ENCODE measurements around the gene HMGCS2. TPM values are rescaled to one million over a fixed set of nuclear protein-coding genes. Genes with fewer than 3 reads are reported as not detected.
"Not testable (repeated sequence)": the region's sequence is repeated elsewhere in the genome, so short reads cannot be mapped to it uniquely, and the experiment has no call there.

HMGCS2 gene
- total RNA-seq, 1 donor from 2014 or later, result 65.5 TPM

GRCh38 chr1:119713749-119714456 lies 54.8 kb downstream of the HMGCS2 start:
- intact Hi-C loops (cut with micrococcal nuclease), result no loop called here
- Histone ChIP-seq H3K36me3 (no peaks in the 10 kb centered on the region), H3K27me3 (ENCODE audit: low read depth) (peaks cover 48% of the 10 kb centered on the region), H3K9me3 (replicated peaks) (no peaks in the 10 kb centered on the region), H3K27ac (replicated peaks) (peak overlapping the region; percentile 72), H3K4me1 (peaks cover 22% of the 10 kb centered on the region), H3K4me3 (peak overlapping the region; percentile 24)
- no peak for TF ChIP-seq CTCF (IDR thresholded peaks at IDR 0.05; ENCODE audit: borderline replicate concordance)
- no peak for DNase-seq

- no peak for TF ChIP-seq CTCF (IDR thresholded peaks at IDR 0.05; ENCODE audit: borderline replicate concordance)
- intact Hi-C loops (cut with micrococcal nuclease), result no loop called here
- H3K9me3 ChIP-seq (replicated peaks), result no peaks in the 10 kb centered on the region
- peaks cover 48% of the 10 kb centered on the region for H3K27me3 ChIP-seq (ENCODE audit: low read depth)
- H3K4me3 ChIP-seq, result peak overlapping the region; percentile 71
- peaks cover 22% of the 10 kb centered on the region for H3K4me1 ChIP-seq
- H3K27ac ChIP-seq (replicated peaks), result peak overlapping the region; percentile 72
- no peak for DNase-seq
- H3K36me3 ChIP-seq, result no peaks in the 10 kb centered on the region
These were observed 55.5 kb downstream of the HMGCS2 start for GRCh38 chr1:119713039-119713748.

- intact Hi-C loops (cut with micrococcal nuclease), result no loop called here
- DNase-seq, result peak; percentile 78
These were observed 56.2 kb downstream of the HMGCS2 start for GRCh38 chr1:119712342-119713038.

GRCh38 chr1:119711804-119712341 lies 56.8 kb downstream of the HMGCS2 start, which contains the start of gene PHGDH:
TSS of gene PHGDH (plus strand) at chr1:119711934. CDS start at chr1:119712023, 89 bp downstream.
- Histone ChIP-seq H3K4me1 (peaks cover 22% of the 10 kb centered on the region), H3K9me3 (replicated peaks) (no peaks in the 10 kb centered on the region), H3K27me3 (ENCODE audit: low read depth) (peaks cover 48% of the 10 kb centered on the region), H3K27ac (replicated peaks) (peak within 1 kb of the TSS; percentile 72), H3K4me3 (peak within 1 kb of the TSS; percentile 71), H3K36me3 (no peaks in the 10 kb centered on the region)
- peak; percentile 62 for DNase-seq
- intact Hi-C loops (cut with micrococcal nuclease), result no loop called here
- TF ChIP-seq CTCF (IDR thresholded peaks at IDR 0.05; ENCODE audit: borderline replicate concordance), result no peak

More at GRCh38 chr1:119712342-119713038, 56.2 kb downstream of the HMGCS2 start:
- Histone ChIP-seq H3K9me3 (replicated peaks) (no peaks in the 10 kb centered on the region), H3K27ac (replicated peaks) (peak overlapping the region; percentile 72), H3K27me3 (ENCODE audit: low read depth) (peaks cover 48% of the 10 kb centered on the region), H3K4me3 (peak overlapping the region; percentile 71), H3K36me3 (no peaks in the 10 kb centered on the region), H3K4me1 (peaks cover 22% of the 10 kb centered on the region)
- no peak for TF ChIP-seq CTCF (IDR thresholded peaks at IDR 0.05; ENCODE audit: borderline replicate concordance)

- H3K27ac ChIP-seq (replicated peaks); intact Hi-C loops (cut with micrococcal nuclease): not testable (repeated sequence)
- H3K27me3 ChIP-seq (ENCODE audit: low read depth), result peaks cover 48% of the 10 kb centered on the region
These were observed 57.3 kb downstream of the HMGCS2 start for GRCh38 chr1:119711356-119711803.

GRCh38 chr1:119706599-119706998 lies 62.1 kb downstream of the HMGCS2 start:
- intact Hi-C loops (cut with micrococcal nuclease); H3K4me3 ChIP-seq: not testable (repeated sequence)

More at GRCh38 chr1:119711356-119711803, 57.3 kb downstream of the HMGCS2 start:
- Histone ChIP-seq H3K4me1 (peaks cover 22% of the 10 kb centered on the region), H3K4me3 (peak overlapping the region; percentile 71)
- H3K9me3 ChIP-seq (replicated peaks); H3K36me3 ChIP-seq; DNase-seq: not testable (repeated sequence)

More at GRCh38 chr1:119706599-119706998, 62.1 kb downstream of the HMGCS2 start:
- not testable (repeated sequence) for H3K9me3 ChIP-seq (replicated peaks); H3K4me1 ChIP-seq; H3K36me3 ChIP-seq; H3K27ac ChIP-seq (replicated peaks); DNase-seq
- H3K27me3 ChIP-seq (ENCODE audit: low read depth), result peaks cover 23% of the 10 kb centered on the region
